AG09309 (cell line): ENCODE results near the gene PRM3.

ENCODE experiments used
- DNase-seq: peaks from one replicate; pipeline ENCODE4 v3.0.0-alpha.2; 2010; ENCODE audit warnings: low read depth
- H3K4me3 ChIP-seq: 2 replicates; pipeline ENCODE4 v1.5.1; 2011; ENCODE audit warnings: mild to moderate bottlenecking, low read depth, low read length, moderate library complexity; ENCODE audit not compliant: control insufficient read depth
- CTCF ChIP-seq: IDR thresholded peaks from 2 replicates; pipeline ENCODE4 v1.5.1; 2011; ENCODE audit warnings: mild to moderate bottlenecking, low read depth, low read length, inconsistent platforms; ENCODE audit not compliant: insufficient read depth, control insufficient read depth; ENCODE audit errors: missing control alignments

The PRM3 gene

GRCh38 chr16:11229906-11230305, 43.5 kb downstream of the PRM3 start:
- H3K4me3 ChIP-seq = no peak overlapping the region
- no peak for TF ChIP-seq CTCF
- DNase-seq = no peak

GRCh38 chr16:11229432-11229831, 44.0 kb downstream of the PRM3 start:
- H3K4me3 ChIP-seq = no peak overlapping the region
- TF ChIP-seq CTCF = no peak
- no peak for DNase-seq

GRCh38 chr16:11225677-11226549, 47.5 kb downstream of the PRM3 start:
- H3K4me3 ChIP-seq = no peak overlapping the region
- no peak for TF ChIP-seq CTCF
- no peak for DNase-seq

- no peak overlapping the region for H3K4me3 ChIP-seq
- no peak for DNase-seq
- no peak for TF ChIP-seq CTCF
Observed at GRCh38 chr16:11224894-11225676, 48.3 kb downstream of the PRM3 start.

GRCh38 chr16:11224096-11224893, 49.1 kb downstream of the PRM3 start:
- no peak for DNase-seq
- TF ChIP-seq CTCF = no peak

More at GRCh38 chr16:11224096-11224893, 49.1 kb downstream of the PRM3 start:
- no peak overlapping the region for H3K4me3 ChIP-seq
